ENCODE data around the gene CYP4A22.
"Not testable (repeated sequence)": the region's sequence is repeated elsewhere in the genome, so short reads cannot be mapped to it uniquely, and the experiment has no call there.

CYP4A22 gene

DNA sequence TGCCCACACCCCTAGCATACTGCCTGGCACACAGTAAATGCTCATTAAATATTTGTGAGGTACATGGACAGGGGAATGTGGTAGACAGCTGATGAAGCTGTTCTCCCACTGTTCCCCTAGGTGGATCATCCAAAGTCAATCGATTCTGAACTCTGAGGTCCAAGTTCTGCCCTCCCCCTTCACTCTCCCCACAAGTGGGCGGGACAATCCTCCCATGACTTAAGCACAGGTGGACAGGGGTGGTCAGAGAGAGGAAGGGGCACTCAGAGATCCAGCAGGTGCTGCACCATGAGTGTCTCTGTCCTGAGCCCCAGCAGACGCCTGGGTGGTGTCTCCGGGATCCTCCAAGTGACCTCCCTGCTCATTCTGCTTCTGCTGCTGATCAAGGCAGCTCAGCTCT is at the start of gene CYP4A22:
Gene CYP4A22, plus strand, starts transcription at position 244 of the 400 bp plus-strand sequence. Its CDS starts 45 bp downstream, at position 289.
- no peak for DNase-seq

- DNase-seq: not testable (repeated sequence)
Observed at GRCh38 chr1:47089356-47089755, 47.9 kb upstream of the CYP4A22 start.

DNA sequence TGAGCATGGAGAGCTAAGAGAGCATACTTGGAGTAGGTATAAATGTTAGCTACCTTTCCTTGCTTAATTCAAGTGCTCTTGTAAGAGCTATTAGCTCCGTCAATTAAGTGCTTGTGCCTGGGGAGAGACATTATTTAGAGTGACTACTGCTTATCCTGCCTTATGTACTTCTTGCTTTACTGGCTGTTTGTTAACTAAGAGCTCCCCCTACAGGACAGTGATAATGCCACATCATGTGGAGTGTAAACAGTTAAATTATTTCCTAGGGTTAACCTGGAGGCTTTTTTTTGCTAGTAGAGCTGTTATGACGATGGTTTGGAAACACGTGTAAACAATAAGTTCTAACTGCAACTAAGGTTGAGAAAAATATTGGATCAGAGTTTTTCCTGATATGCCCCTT is 45.8 kb upstream of the CYP4A22 start:
- not testable (repeated sequence) for DNase-seq

DNA sequence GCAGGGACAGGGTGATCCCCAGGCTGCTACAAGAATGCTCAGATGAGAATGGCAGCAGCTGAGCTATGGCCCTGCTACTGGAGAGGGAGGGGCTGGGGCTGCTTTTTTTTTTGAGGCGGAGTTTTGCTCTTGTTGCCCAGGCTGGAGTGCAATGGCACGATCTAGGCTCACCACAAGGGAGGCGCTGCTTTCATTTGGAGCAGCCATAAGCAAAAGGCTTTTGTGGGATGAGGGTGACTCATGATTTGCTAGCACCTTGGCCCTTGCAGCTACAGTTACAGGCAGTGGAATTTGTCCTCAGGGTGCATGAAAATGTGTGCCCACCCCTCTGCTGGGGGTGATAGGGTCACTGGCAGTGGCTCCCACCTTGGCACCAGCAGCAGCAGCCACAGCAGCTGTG is 32.4 kb upstream of the CYP4A22 start:
- no peak for DNase-seq

GRCh38 chr1:47106792-47107191 is 30.4 kb upstream of the CYP4A22 start:
- no peak for DNase-seq

DNA sequence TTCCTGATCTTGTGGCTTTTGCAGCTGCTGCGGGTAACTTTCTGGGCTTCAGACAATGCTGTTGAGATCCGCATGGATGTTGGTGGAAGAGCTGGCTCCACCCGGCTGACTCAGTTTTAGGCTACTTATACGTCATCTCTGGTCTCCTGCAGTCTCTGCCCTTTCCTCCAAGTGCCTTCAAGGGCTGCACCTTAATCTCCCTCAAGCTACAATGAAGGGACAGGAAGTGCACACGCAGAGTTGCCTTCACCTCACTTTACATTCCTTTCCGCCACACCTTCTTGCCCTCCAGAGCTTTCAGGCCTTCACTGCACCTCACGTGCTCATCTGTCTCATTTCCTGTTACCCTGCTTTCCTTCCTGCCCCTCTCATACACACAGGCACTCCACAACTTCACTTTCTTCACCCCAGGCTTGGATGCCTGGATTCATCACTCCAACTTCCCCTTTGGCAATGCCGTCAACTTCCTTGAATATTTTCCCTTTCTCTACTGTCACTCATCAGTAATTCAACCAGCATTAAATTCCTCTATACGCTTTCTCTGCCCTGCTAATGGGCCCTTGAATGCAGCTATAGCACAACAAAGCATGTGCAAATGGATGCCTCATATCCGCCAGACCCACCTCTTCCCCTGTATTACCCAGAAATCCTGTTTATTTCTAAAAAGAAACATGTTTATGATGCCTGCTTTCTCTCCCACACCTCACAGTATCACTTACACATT is 29.2 kb upstream of the CYP4A22 start:
- not testable (repeated sequence) for DNase-seq

- DNase-seq: not testable (repeated sequence)
Observed at GRCh38 chr1:47109482-47109881, 27.8 kb upstream of the CYP4A22 start.

GRCh38 chr1:47113178-47113577 is 24.1 kb upstream of the CYP4A22 start:
- DNase-seq: no peak

GRCh38 chr1:47121039-47121438 is 16.2 kb upstream of the CYP4A22 start:
- not testable (repeated sequence) for DNase-seq

- not testable (repeated sequence) for DNase-seq
Observed at GRCh38 chr1:47124834-47125233, 12.4 kb upstream of the CYP4A22 start.

DNA sequence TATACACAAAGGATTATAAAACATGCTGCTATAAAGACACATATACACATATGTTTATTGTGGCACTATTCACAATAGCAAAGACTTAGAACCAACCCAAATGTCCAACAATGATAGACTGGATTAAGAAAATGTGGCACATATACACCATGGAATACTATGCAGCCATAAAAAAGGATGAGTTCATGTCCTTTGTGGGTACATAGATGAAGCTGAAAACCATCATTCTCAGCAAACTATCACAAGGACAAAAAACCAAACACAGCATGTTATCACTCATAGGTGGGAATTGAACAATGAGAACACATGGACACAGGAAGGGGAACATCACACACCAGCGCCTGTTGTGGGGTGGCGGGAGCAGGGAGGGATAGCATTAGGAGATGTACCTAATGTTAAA is 10.2 kb upstream of the CYP4A22 start:
- not testable (repeated sequence) for DNase-seq

GRCh38 chr1:47128221-47128620 is 9.0 kb upstream of the CYP4A22 start:
- DNase-seq: no peak

DNA sequence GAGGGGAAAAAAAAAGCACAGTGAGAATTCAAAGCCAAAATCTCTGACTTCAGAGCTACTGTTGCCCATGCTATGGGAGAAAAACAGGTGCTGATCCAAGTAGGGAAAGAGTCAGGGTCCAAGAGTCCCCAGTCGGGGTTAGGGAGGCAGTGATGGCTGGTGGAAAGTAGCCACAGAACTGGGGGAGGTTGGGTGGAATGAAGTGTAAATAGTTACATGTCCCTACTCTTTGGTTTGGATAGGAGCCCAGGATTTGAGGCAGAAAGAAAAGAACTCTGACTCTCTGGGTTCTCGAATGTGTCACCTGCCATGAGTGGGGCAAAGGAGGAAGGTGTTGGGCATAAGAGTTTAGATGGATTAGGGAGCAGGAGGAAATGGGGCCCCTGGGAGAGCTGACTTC is 8.4 kb upstream of the CYP4A22 start:
- DNase-seq: not testable (repeated sequence)

DNA sequence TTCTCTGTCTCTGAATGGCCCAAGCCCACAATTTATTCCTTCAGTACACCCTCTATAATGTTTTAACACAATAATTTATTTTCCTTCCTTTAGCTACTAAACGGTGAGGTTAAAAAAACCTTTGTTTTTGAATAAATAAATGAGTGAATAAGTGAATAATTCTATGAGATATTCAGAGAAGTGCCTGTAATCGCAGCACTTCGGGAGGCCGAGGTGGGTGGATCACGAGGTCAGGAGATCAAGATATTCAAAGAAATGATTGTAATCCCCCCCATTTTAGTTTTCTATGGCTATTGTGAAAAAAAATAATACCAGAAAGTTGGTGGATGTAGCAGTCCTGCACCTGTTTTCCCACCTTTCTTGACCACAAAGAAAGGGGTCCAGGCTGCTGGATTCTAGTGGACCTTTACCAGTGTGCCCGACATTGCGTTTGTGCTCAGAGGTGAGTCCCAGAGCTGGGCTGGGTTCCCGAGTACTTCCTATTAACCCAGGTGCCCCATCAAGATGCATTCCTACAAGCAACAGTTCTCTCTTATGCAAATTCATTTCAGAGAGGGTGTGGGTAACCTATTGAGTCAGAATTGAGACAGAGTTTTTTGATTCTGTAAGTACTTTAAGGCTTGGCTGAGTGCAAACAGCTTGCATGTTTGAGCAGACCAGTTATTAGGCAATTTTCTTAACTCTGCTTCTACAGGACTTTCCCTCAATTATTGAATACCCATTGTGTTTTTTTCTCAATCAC is 7.6 kb upstream of the CYP4A22 start:
- DNase-seq: not testable (repeated sequence)

DNA sequence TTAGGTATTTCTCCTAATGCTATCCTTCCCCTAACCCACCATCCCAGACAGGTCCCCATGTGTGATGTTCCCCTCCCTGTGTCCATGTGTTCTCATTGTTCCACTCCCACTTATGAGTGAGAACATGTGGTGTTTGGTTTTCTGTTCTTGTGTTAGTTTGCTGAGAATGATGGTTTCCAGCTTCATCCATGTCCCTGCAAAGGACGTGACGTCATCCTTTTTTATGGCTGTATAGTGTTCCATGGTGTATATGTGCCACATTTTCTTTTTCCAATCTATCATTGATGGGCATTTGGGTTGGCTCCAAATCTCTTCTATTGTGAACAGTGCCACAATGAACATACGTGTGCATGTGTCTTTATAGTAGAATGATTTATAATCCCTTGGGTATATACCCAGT is 4.6 kb upstream of the CYP4A22 start:
- DNase-seq: not testable (repeated sequence)

GRCh38 chr1:47137925-47138615 is 829 bp downstream of the CYP4A22 start:
- DNase-seq: no peak

GRCh38 chr1:47140358-47140757 is 3.1 kb downstream of the CYP4A22 start:
- not testable (repeated sequence) for DNase-seq

- not testable (repeated sequence) for DNase-seq
Observed at GRCh38 chr1:47143654-47144053, 6.4 kb downstream of the CYP4A22 start.

DNA sequence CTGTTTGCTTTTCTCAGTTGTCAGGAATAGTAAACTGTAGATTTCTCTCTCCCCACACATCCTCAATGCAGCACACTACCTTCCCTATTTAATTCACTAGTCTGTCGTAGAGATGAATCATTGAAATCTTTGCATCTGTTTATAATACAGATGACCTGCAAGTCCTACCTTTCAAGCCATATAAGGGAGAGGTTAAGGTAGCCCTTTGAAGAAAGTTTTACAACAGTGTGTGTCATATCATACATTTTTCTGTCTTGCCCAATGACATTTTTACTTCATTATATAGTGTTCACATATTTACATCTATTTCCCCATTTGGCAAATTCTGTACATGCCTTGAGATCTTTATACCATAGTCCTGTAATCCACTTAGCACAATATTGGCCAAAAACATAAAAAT is 9.3 kb downstream of the CYP4A22 start:
- DNase-seq: not testable (repeated sequence)

GRCh38 chr1:47147047-47147785 is 10.0 kb downstream of the CYP4A22 start:
- no peak for DNase-seq

- not testable (repeated sequence) for DNase-seq
Observed at GRCh38 chr1:47149162-47149561, 11.9 kb downstream of the CYP4A22 start.

DNA sequence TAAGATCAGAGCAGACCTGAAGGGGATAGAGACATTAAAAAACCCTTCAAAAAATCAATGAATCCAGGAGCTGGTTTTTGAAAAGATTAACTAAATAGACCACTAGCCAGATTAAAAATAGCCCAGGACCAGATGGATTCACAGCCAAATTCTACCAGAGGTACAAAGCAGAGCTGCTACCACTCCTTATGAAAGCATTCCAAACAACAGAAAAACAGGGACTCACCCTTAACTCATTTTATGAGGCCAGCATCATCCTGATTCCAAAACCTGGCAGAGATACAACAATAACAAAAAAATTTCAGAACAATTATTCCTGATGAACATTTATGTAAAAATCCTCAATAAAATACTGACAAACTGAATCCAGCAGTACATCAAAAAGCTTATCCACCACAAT is 19.2 kb downstream of the CYP4A22 start:
- not testable (repeated sequence) for DNase-seq

- DNase-seq: not testable (repeated sequence)
Observed at GRCh38 chr1:47157957-47158356, 20.7 kb downstream of the CYP4A22 start.

All from NCI-H1417 treated with DMSO at 0.1 percent for 48 hours (cell line).